ENCODE measurements around the gene TMEM205. TPM values are rescaled to one million over a fixed set of nuclear protein-coding genes. Genes with fewer than 3 reads are reported as not detected.
A peak's percentile ranks its signal among the peaks of the same experiment; 100 is the strongest.

Gene TMEM205
- total and polyA plus RNA-seq, 2 of the 13 experiments (the other 11 are each of a cell fraction or from before 2014, with no cell fraction given) = 45.5 to 98.7 TPM

GRCh38 chr19:11382898-11383705 lies 37.0 kb upstream of the TMEM205 start (continued):
- 0 out of 2 replicates have a peak, but pooled peaks have one; percentile 36 for TF ChIP-seq ATF7-NPFF (CRISPR knock-in tag; IDR thresholded peaks at IDR 0.05; ENCODE audit: low read depth)
- TF ChIP-seq HOXD1 (CRISPR knock-in tag; IDR thresholded peaks at IDR 0.05) = peak; percentile 43; the same call in 1 of the 2 replicates
- peak; percentile 67 for TF ChIP-seq POGK (CRISPR knock-in tag; conservative IDR thresholded peaks at IDR 0.05)
- peak; percentile 91 for TF ChIP-seq ADNP (CRISPR knock-in tag; IDR thresholded peaks at IDR 0.05)
- peak; percentile 35; the same call in 1 of the 2 replicates for TF ChIP-seq FOSL2 (CRISPR knock-in tag; IDR thresholded peaks at IDR 0.05)
- no peak for TF ChIP-seq ZFP1 (CRISPR knock-in tag; IDR thresholded peaks at IDR 0.05)
- TF ChIP-seq TFDP1 (CRISPR knock-in tag; IDR thresholded peaks at IDR 0.05; ENCODE audit: borderline replicate concordance) = peak; percentile 91
- TF ChIP-seq ZNF224 (CRISPR knock-in tag; IDR thresholded peaks at IDR 0.05) = 0 out of 2 replicates have a peak, but pooled peaks have one; percentile 42
- TF ChIP-seq ZNF317 (CRISPR knock-in tag; IDR thresholded peaks at IDR 0.05) = no peak
- no peak for TF ChIP-seq ZNF180 (CRISPR knock-in tag; IDR thresholded peaks at IDR 0.05; ENCODE audit: borderline replicate concordance, low read depth)
- TF ChIP-seq ZFP37 (CRISPR knock-in tag; IDR thresholded peaks at IDR 0.05; ENCODE audit: borderline replicate concordance) = peak; percentile 28; the same call in 1 of the 2 replicates
- TF ChIP-seq ZUFSP (CRISPR knock-in tag; IDR thresholded peaks at IDR 0.05; ENCODE audit: borderline replicate concordance) = no peak
- peak; percentile 73 for TF ChIP-seq ZBTB33 (CRISPR knock-in tag; IDR thresholded peaks at IDR 0.05)
- TF ChIP-seq THAP7 (CRISPR knock-in tag; IDR thresholded peaks at IDR 0.05) = 0 out of 2 replicates have a peak, but pooled peaks have one; percentile 58
- peak; percentile 19; the same call in 1 of the 2 replicates for TF ChIP-seq ZNF362 (CRISPR knock-in tag; IDR thresholded peaks at IDR 0.05; ENCODE audit: borderline replicate concordance)
- TF ChIP-seq ZEB1 (IDR thresholded peaks at IDR 0.05; ENCODE audit: insufficient replicate concordance, low read depth) = no peak
- TF ChIP-seq ZNF580 (CRISPR knock-in tag; IDR thresholded peaks at IDR 0.05; ENCODE audit: borderline replicate concordance, low read depth) = peak; percentile 80; the same call in 1 of the 2 replicates
